Esophagus (tissue), 2 donors: ENCODE results near the gene RAPGEF6. TPM values are rescaled to one million over a fixed set of nuclear protein-coding genes. Genes with fewer than 3 reads are reported as not detected.
"Not testable (repeated sequence)": the region's sequence is repeated elsewhere in the genome, so short reads cannot be mapped to it uniquely, and the experiment has no call there.

Experiments
- H3K27ac ChIP-seq, 2 donors: one replicate each; pipeline ENCODE4 v1.5.1; 2013; ENCODE audit warnings: low read depth in 2 of 2, mild to moderate bottlenecking in 2 of 2, inconsistent platforms in 1 of 2, low read length in 1 of 2, moderate library complexity in 1 of 2
- H3K27me3 ChIP-seq, 2 donors: one replicate each; pipeline ENCODE4 v1.6.1; 2013; ENCODE audit warnings: low read length in 2 of 2, control low read depth in 1 of 2, mild to moderate bottlenecking in 1 of 2; ENCODE audit not compliant: insufficient read depth in 2 of 2, control insufficient read depth in 1 of 2
- H3K36me3 ChIP-seq, 2 donors: one replicate each; pipeline ENCODE4 v1.6.1; 2013; ENCODE audit warnings: low read length in 1 of 2; ENCODE audit not compliant: control insufficient read depth in 2 of 2, insufficient read depth in 2 of 2
- H3K4me1 ChIP-seq, 2 donors: one replicate each; pipeline ENCODE4 v1.6.1; 2013; ENCODE audit warnings: low read length in 1 of 2; ENCODE audit not compliant: control insufficient read depth in 2 of 2, insufficient read depth in 2 of 2
- H3K4me3 ChIP-seq, 2 donors: one replicate each; pipeline ENCODE4 v1.5.1; 2013; ENCODE audit warnings: low read length in 2 of 2, mild to moderate bottlenecking in 2 of 2, low read depth in 1 of 2, moderate library complexity in 1 of 2
- H3K9me3 ChIP-seq, 2 donors: one replicate each; pipeline ENCODE4 v1.6.1; 2013; ENCODE audit warnings: mild to moderate bottlenecking in 2 of 2, low read depth in 1 of 2, low read length in 1 of 2, moderate library complexity in 1 of 2; ENCODE audit not compliant: control insufficient read depth in 2 of 2, insufficient read depth in 1 of 2
- WGBS, 2 donors: extraction: QIAGEN DNeasy Blood & Tissue Kit; methylation state at CpG; one replicate each; pipeline ENCODE4 v1.1.7; 2013; 5-methylcytosine and 5-hydroxymethylcytosine counted together
- polyA plus RNA-seq, 2 donors: library from polyadenylated mRNA; stranded (reverse); fragments of 200-250 nt; gene quantifications; one replicate each; pipeline ENCODE4 v1.2.3, GENCODE V29; 2013
- donor health status: healthy with polysubstance abuse.
- donor health status: Bipolar disorder and iron deficiency.

The RAPGEF6 gene
- polyA plus RNA-seq, 2 donors: 2.3 TPM

DNA sequence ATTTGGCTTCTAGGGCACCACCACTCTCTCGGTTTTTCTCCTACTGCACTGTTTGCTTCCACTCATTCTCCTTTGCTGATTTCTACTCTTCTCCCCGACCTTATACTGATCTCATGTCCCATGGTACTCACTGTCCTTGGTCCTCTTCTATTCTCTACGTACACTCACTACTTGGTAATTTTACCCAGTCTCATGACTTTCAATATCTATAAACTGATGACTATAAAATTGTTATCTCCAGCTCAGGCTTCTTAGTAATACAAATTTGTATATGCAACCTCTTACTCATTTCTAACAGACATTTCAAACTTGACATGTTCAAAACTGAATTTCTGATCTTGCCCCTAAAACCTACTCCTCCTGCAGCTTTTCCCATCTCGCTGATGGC is 4.1 kb downstream of the RAPGEF6 start:
- Histone ChIP-seq H3K36me3 (no peaks in the 10 kb centered on the region), H3K9me3 (no peaks in the 10 kb centered on the region), H3K4me3 (no peak overlapping the region), H3K4me1 (no peaks in the 10 kb centered on the region), H3K27ac (no peak overlapping the region), H3K27me3 (no peaks in the 10 kb centered on the region)
- 69 to 73% methylated on average over 4 of the region's 4 CpGs for WGBS, 2 donors

DNA sequence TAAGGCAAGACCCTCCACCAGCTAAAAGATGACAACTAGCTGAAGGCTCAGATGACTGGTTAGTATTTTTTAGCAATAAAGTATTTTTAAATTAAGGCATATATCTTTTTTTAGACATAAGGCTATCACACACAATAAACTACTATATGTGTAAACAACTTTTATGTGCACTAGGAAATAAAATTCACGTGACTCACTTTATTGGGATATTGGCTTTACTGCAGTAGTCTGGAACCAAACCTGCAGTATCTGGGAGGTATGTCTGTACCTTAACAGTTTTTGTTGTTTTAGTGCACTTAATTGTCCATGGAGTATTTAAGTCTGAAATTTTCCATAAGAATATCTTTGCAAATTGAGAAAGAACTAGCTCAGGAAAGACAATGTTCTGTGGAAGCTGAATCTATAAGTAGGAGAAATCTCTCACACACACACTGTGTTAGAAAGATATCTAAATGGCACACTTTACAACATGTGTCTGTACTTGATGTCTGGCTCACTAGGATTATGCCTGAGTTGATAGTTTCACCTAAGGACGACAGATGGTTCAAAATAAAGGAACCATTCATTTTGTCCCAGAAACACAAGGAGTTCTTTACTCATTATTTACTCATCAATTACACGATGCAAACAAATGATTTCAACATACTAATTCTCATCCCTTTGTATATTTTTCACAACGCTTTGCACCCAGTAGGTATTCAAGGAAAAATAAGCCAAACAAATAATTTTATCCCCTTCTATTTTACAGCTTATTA is 4.6 kb downstream of the RAPGEF6 start:
- no peaks in the 10 kb centered on the region for H3K9me3 ChIP-seq
- no peak overlapping the region for H3K27ac ChIP-seq
- no peak overlapping the region for H3K4me3 ChIP-seq
- no peaks in the 10 kb centered on the region for H3K36me3 ChIP-seq
- 43 to 47% methylated on average over 4 of the region's 4 CpGs for WGBS, 2 donors
- no peaks in the 10 kb centered on the region for H3K27me3 ChIP-seq
- H3K4me1 ChIP-seq: no peaks in the 10 kb centered on the region

DNA sequence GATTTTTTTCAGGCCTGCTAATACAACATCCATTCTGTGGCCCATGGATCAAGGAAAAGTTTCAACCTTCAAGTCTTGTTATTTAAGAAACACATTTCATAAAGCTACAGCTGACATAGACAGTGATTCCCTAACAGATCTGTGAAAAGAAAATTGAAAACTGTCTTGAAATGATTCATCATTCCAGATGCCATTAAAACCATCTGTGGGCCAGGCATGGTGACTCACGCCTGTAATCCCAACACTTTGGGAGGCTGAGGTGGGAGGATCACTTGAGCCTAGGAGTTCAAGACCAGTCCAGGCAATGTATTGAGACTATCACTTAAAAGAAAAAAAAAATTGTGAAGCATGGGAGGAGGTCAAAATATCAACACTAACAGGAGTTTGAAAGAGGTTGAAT is 6.0 kb downstream of the RAPGEF6 start:
- no peaks in the 10 kb centered on the region for H3K9me3 ChIP-seq

DNA sequence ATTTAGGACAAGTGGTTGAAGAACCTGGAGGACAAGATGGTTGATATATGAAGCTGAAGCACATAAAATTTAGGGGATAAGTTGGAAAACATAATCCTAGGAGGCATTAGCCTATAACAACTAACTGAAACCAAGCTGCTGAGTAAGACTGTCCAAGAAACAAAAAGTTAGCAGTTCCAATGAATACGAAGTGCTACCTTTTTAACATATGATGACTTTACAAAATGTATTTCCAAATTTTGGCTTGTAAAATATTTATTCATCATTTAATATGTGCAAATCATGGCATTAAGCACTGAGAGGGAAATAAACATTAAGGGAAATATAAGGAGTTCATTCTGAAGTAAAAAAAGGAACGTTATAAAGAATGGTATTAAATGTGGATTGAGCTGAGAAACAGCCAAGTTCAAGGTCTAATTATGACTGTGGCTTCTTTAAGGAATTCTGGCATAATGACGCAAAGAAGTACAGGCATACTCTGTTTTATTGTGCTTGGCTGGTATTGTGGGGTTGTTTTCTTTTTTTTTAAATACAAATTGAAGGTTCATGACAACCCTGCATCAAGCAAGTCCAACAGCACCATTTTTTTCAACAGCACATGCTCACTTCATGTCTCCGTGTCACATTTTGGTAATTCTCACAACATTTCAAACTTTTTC is 7.7 kb downstream of the RAPGEF6 start:
- WGBS, 2 donors: 86 to 87% methylated on average over 4 of the region's 4 CpGs
- no peaks in the 10 kb centered on the region for H3K9me3 ChIP-seq
- H3K27ac ChIP-seq: no peak overlapping the region
- no peaks in the 10 kb centered on the region for H3K27me3 ChIP-seq
- H3K36me3 ChIP-seq: no peaks in the 10 kb centered on the region
- H3K4me1 ChIP-seq: no peaks in the 10 kb centered on the region
- H3K4me3 ChIP-seq: no peak overlapping the region

More for the DNA sequence above, 6.0 kb downstream of the RAPGEF6 start:
- H3K27me3 ChIP-seq: no peaks in the 10 kb centered on the region
- no peak overlapping the region for H3K4me3 ChIP-seq
- no peaks in the 10 kb centered on the region for H3K4me1 ChIP-seq
- 76 to 87% methylated on average over 1 of the region's 1 CpG for WGBS, 2 donors
- H3K36me3 ChIP-seq: no peaks in the 10 kb centered on the region
- H3K27ac ChIP-seq: no peak overlapping the region

DNA sequence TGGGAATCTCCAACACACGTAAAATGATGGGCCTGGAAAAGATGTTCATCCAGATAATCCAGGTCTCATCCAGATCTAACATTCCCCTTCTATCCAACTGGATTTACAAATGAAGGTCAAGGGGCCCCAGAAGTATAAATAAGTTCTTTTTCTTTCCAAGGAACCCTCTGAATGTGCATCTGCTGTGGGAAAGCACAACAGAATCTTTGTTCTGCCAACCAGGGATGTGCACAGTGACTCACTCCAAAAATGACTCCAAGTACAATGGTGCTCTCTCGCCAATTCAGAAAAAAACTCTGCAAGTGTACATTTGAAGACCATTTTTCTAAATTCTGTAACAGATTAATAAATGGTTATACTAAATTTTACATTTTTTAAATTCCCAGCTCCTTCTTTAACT is 12.4 kb downstream of the RAPGEF6 start:
- WGBS, 2 donors: 81 to 84% methylated on average over 2 of the region's 2 CpGs
- Histone ChIP-seq H3K36me3 (no peaks in the 10 kb centered on the region), H3K4me1 (no peaks in the 10 kb centered on the region), H3K9me3 (no peaks in the 10 kb centered on the region), H3K27ac (no peak overlapping the region), H3K4me3 (no peak overlapping the region), H3K27me3 (no peaks in the 10 kb centered on the region)

DNA sequence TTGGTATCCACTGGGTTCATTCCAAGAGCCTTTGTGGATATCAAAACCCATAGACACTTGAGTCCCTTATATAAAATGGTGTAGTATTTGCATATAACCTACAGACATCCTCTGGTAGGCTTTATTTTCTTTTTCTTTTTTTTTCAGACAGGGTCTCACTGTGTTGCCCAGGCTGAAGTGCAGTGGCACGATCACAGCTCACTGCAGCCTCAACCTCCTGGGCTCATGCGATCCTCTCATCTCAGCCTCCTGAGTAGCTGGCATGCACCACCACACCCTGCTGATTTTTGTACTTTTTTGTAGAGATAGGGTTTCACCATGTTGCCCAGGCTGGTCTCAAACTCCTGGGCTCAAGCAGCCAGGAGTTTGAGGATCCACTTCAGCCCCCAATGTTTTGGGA is 13.9 kb downstream of the RAPGEF6 start:
- H3K9me3 ChIP-seq, H3K4me3 ChIP-seq, H3K27me3 ChIP-seq, H3K4me1 ChIP-seq, H3K27ac ChIP-seq, H3K36me3 ChIP-seq: not testable (repeated sequence)
- WGBS, 2 donors: 99 to 100% methylated on average over 2 of the region's 2 CpGs

DNA sequence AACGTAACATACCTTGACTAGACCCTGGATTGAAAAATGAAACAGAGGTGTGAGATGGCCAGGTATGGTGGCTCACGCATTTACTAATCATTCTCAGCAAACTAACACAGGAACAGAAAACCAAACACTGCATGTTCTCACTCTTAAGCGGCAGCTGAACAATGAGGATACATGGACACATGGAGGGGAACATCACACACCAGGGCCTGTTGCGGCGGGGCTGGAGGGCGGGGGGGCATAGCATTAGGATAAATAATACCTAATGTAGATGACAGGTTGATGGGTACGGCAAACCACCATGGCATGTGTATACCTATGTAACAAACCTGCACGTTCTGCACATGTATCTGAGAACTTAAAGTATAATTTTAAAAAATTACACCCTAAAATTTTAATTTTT is 15.9 kb downstream of the RAPGEF6 start:
- no peaks in the 10 kb centered on the region for H3K36me3 ChIP-seq
- no peaks in the 10 kb centered on the region for H3K4me1 ChIP-seq
- H3K4me3 ChIP-seq: no peak overlapping the region
- H3K9me3 ChIP-seq: no peaks in the 10 kb centered on the region
- no peak overlapping the region for H3K27ac ChIP-seq
- WGBS, 2 donors: 80 to 81% methylated on average over 8 of the region's 8 CpGs
- H3K27me3 ChIP-seq: no peaks in the 10 kb centered on the region

DNA sequence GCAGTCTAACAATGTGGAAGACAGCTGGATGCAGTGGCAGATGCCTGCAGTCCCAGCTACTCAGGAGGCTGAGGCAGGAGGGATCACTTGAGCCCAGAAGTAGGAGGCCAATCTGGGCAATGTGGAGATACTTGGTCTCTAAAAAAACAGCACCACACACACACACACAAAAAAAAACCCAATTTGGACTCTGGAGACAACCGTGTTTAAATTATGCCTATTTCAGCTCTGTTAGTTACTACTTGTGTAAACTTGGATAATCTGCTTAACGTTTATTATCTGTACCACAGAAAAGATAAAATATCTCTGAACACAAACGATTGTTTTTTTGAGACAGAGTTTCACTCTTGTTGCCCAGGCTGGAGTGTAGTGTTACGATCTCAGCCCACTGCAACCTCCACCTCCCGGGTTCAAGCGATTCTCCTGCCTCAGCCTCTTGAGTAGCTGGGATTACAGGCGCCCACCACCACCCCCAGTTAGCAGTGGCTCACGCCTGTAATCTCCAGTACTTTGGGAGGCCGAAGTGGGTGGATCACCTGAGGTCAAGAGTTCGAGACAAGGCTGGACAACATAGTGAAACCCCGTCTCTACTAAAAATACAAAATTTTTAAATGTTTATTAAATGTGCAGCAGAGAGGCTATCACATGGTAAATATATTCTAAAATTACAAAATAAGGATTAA is 17.7 kb downstream of the RAPGEF6 start:
- H3K4me3 ChIP-seq: no peak overlapping the region
- WGBS, 2 donors: 79 to 82% methylated on average over 11 of the region's 11 CpGs
- H3K36me3 ChIP-seq: no peaks in the 10 kb centered on the region
- H3K9me3 ChIP-seq: no peaks in the 10 kb centered on the region
- H3K4me1 ChIP-seq: no peaks in the 10 kb centered on the region
- no peak overlapping the region for H3K27ac ChIP-seq
- H3K27me3 ChIP-seq: no peaks in the 10 kb centered on the region

DNA sequence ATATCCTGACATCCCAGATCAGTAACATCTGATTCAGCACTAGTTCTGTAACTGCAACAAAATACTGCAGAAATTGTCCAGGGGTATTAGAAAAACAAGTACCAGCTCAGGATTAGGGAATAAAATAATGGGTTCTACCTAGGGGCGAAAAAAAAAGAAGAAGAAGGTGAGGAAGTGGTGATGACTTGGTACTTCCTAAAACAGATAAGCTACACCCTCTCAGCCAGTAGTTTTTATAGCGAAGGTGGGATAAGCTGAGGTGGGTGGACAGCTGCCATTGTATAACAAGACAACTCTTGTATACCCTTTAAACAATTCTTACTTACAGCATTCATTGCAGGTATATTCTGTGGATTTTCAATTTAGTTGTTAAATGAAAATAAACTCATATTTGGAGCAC is 19.1 kb downstream of the RAPGEF6 start:
- Histone ChIP-seq H3K27ac (no peak overlapping the region), H3K4me1 (no peaks in the 10 kb centered on the region), H3K36me3 (no peaks in the 10 kb centered on the region), H3K4me3 (no peak overlapping the region), H3K27me3 (no peaks in the 10 kb centered on the region), H3K9me3 (no peaks in the 10 kb centered on the region)
- 83 to 85% methylated on average over 2 of the region's 2 CpGs for WGBS, 2 donors
